GM21786 (cell line): ENCODE data around the gene ADAT1.

ENCODE experiments used
- ATAC-seq: cut with Tn5 transposase; IDR thresholded peaks from one replicate; pipeline ENCODE4 v1.9.1; 2021; ENCODE audit not compliant: unreplicated experiment

ADAT1 gene

GRCh38 chr16:75576384-75576811, 46.7 kb downstream of the ADAT1 start:
- ATAC-seq, result peak; percentile 48

- ATAC-seq, result no peak
These were observed 47.1 kb downstream of the ADAT1 start for GRCh38 chr16:75575958-75576357.

GRCh38 chr16:75573955-75574354, 49.1 kb downstream of the ADAT1 start:
- no peak for ATAC-seq

GRCh38 chr16:75572864-75573542, 50.1 kb downstream of the ADAT1 start:
- ATAC-seq, result no peak

- peak; percentile 32 for ATAC-seq
These were observed 52.5 kb downstream of the ADAT1 start for GRCh38 chr16:75570396-75571065.

GRCh38 chr16:75567911-75568310, 55.2 kb downstream of the ADAT1 start:
- no peak for ATAC-seq

GRCh38 chr16:75566758-75567255, 56.3 kb downstream of the ADAT1 start:
- ATAC-seq, result no peak

GRCh38 chr16:75566040-75566757, 56.9 kb downstream of the ADAT1 start, which contains the start of gene GABARAPL2:
TSS of gene GABARAPL2 (plus strand) at chr16:75566379. CDS start at chr16:75566487, 108 bp downstream.
- ATAC-seq, result peak; percentile 58

- peak; percentile 2 for ATAC-seq
These were observed 57.4 kb downstream of the ADAT1 start for GRCh38 chr16:75565640-75566039.

- no peak for ATAC-seq
These were observed 63.3 kb downstream of the ADAT1 start for GRCh38 chr16:75559564-75560372.

GRCh38 chr16:75558846-75559401, 64.2 kb downstream of the ADAT1 start:
- ATAC-seq, result no peak

- ATAC-seq, result no peak
These were observed 66.6 kb downstream of the ADAT1 start for GRCh38 chr16:75556431-75556950.

- ATAC-seq, result peak; percentile 98
These were observed 67.2 kb downstream of the ADAT1 start, which contains the start of gene TMEM231 for GRCh38 chr16:75555707-75556430. TSS of gene TMEM231 (minus strand) at chr16:75556252. CDS start at chr16:75556209, 43 bp downstream.

GRCh38 chr16:75555213-75555706, 67.8 kb downstream of the ADAT1 start:
- ATAC-seq, result no peak

GRCh38 chr16:75552951-75553350, 70.1 kb downstream of the ADAT1 start:
- no peak for ATAC-seq

- peak; percentile 82 for ATAC-seq
These were observed 72.8 kb downstream of the ADAT1 start for GRCh38 chr16:75550211-75550662.
